GM19438 (cell line): ENCODE data around the gene CXCL16.
"Not testable (repeated sequence)": the region's sequence is repeated elsewhere in the genome, so short reads cannot be mapped to it uniquely, and the experiment has no call there.

Experiments used
- ATAC-seq: cut with Tn5 transposase; IDR thresholded peaks from one replicate; pipeline ENCODE4 v1.9.1; 2021; ENCODE audit warnings: low read depth; ENCODE audit not compliant: unreplicated experiment

The CXCL16 gene

GRCh38 chr17:4703330-4703691 is 36.4 kb downstream of the CXCL16 start:
- ATAC-seq = no peak

GRCh38 chr17:4701116-4701515 is 38.6 kb downstream of the CXCL16 start:
- ATAC-seq = no peak

- not testable (repeated sequence) for ATAC-seq
Observed at GRCh38 chr17:4699401-4700056, 40.2 kb downstream of the CXCL16 start.

- ATAC-seq = no peak
Observed at GRCh38 chr17:4696437-4696805, 43.3 kb downstream of the CXCL16 start.

- no peak for ATAC-seq
Observed at GRCh38 chr17:4693416-4693815, 46.3 kb downstream of the CXCL16 start.

GRCh38 chr17:4691686-4692085 is 48.0 kb downstream of the CXCL16 start:
- no peak for ATAC-seq

- no peak for ATAC-seq
Observed at GRCh38 chr17:4690745-4691144, 49.0 kb downstream of the CXCL16 start.

GRCh38 chr17:4689872-4690271 is 49.9 kb downstream of the CXCL16 start:
- not testable (repeated sequence) for ATAC-seq

GRCh38 chr17:4683739-4684138 is 56.0 kb downstream of the CXCL16 start:
- not testable (repeated sequence) for ATAC-seq
